Neural progenitor cell (in vitro differentiated cells): ENCODE measurements around the gene NR2F1-AS1.

Source experiments
- EZH2 ChIP-seq: fragments of 200-600 bp; sonication (generic); IDR thresholded peaks from 2 replicates; pipeline ENCODE4 v1.6.1; 2017; ENCODE audit warnings: antibody characterized with exemption, mild to moderate bottlenecking, moderate library complexity
- EZH2phosphoT487 ChIP-seq: fragments of 200-600 bp; sonication (generic); IDR thresholded peaks from 2 replicates; pipeline ENCODE4 v1.6.1; 2017; ENCODE audit warnings: antibody characterized with exemption
- TF ChIP-seq, protein P1 (sequence below): fragments of 200-600 bp; sonication (generic); IDR thresholded peaks from 2 replicates; pipeline ENCODE4 v1.5.1; 2017; ENCODE audit warnings: antibody characterized with exemption, mild to moderate bottlenecking

DNA sequence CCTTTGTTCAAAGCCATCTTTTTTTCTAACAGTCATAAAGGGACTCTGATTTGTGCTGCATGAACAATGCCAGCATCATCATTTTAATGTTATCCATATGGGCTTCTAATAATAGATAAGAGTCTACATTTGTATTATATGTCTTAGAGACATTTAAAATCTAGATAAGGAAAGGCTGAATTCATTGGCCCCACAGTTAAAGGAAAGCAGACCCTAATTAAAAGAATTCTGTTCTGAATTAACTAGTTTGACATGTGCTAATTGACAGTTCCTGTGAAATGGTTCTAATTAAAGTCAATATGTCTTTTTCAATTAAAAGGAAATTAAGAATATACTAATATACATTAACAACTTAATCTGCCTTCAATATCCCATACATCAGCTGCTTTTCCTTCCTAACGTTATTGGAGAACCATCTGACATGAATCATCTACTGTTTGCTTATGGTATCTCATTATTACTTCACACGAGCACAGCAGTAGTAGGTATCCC is 104.7 kb downstream of the NR2F1-AS1 start:
- TF ChIP-seq, protein P1, sequence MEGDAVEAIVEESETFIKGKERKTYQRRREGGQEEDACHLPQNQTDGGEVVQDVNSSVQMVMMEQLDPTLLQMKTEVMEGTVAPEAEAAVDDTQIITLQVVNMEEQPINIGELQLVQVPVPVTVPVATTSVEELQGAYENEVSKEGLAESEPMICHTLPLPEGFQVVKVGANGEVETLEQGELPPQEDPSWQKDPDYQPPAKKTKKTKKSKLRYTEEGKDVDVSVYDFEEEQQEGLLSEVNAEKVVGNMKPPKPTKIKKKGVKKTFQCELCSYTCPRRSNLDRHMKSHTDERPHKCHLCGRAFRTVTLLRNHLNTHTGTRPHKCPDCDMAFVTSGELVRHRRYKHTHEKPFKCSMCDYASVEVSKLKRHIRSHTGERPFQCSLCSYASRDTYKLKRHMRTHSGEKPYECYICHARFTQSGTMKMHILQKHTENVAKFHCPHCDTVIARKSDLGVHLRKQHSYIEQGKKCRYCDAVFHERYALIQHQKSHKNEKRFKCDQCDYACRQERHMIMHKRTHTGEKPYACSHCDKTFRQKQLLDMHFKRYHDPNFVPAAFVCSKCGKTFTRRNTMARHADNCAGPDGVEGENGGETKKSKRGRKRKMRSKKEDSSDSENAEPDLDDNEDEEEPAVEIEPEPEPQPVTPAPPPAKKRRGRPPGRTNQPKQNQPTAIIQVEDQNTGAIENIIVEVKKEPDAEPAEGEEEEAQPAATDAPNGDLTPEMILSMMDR = no peak
- TF ChIP-seq EZH2 (no peak), EZH2phosphoT487 (no peak)
